ENCODE measurements around the gene NFKBIA. TPM values are rescaled to one million over a fixed set of nuclear protein-coding genes. Genes with fewer than 3 reads are reported as not detected.
A peak's percentile ranks its signal among the peaks of the same experiment; 100 is the strongest.

NFKBIA gene
- polyA plus RNA-seq, 1 experiment = 51.6 TPM

DNA sequence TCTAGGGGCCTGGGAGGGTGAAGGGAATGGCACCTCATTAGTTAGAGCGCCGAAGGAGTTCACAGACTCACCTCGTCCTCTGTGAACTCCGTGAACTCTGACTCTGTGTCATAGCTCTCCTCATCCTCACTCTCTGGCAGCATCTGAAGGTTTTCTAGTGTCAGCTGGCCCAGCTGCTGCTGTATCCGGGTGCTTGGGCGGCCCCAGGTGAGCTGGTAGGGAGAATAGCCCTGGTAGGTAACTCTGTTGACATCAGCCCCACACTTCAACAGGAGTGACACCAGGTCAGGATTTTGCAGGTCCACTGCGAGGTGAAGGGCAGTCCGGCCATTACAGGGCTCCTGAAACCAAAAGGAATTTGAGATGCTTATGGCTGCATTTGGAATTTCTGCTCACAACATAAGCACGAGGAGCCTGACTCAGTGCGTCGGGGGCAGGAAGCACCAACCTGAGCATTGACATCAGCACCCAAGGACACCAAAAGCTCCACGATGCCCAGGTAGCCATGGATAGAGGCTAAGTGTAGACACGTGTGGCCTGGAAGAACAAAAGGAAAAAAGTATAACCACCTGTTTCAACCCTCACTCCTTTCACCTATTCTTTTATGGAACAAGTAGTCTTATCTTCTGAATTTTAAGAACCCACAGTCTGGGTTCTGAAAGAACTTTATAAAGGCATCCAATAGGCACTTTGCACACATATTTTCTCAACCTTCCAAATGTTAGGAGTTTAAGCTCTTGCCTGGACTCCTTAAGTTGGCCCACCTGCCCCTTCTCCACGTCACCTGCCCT lies 2.0 kb downstream of the NFKBIA start:
- ChIA-PET CTCF (interaction anchor here (0.6 to 1.3 kb wide), 6 partner anchors 11 to 268 kb away, joined by 3 to 11 read pairs (median 3); no protein-coding TSS in a partner anchor), POLR2A (interaction anchor here (0.6 to 1.4 kb wide), 4 partner anchors 18 to 242 kb away, joined by 5 to 6 read pairs (median 6); no protein-coding TSS in a partner anchor)
- DNase-seq (ENCODE audit: low read depth, low spot score) = no peak
- no peaks in the 10 kb centered on the region for H3K27me3 ChIP-seq (ENCODE audit: control insufficient read depth, insufficient read depth, low read length)
- peak overlapping the region; percentile 94 for H3K4me3 ChIP-seq (ENCODE audit: low read depth, low read length)
- H3K9me3 ChIP-seq (ENCODE audit: control insufficient read depth, insufficient read depth, low read length) = no peaks in the 10 kb centered on the region; the same call in 1 of the 2 replicates
- peak overlapping the region; percentile 78 for H3K27ac ChIP-seq (ENCODE audit: low read depth, low read length)
- no peak for TF ChIP-seq CTCF (IDR thresholded peaks at IDR 0.05; ENCODE audit: low read depth, low read length)

DNA sequence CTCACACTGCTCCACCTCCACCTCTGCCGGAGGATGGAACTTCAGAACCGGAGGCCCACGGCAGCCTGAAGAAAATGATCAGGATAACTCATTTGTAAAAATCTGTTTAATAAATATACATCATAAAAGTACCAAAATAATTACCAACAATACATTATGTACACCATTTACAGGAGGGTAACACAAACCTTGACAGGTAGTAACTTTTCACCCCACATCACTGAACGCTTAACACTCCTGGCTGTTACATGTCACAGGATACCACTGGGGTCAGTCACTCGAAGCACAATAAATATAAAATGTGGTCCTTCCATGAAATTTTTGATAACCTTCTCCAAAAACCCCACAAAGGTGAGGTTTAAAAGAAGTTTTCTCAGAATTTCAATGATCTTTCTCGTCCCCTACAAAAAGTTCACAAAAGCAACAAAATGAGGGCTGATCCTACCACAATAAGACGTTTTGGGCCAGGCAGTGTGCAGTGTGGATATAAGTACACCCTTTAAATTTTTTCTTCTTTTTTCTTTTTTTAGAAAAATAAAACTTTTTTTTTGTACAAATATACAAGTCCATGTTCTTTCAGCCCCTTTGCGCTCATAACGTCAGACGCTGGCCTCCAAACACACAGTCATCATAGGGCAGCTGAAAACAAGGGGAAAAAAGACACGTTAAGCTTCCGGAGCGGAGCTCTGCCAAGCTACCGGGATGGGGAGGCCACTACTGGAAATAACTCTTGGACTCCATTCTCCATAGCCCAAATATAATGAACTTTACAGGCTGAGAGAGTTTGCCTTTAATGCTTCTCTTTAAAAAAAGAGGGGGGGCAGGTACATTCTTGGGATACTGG lies 2.9 kb downstream of the NFKBIA start:
- peak overlapping the region; percentile 94 for H3K4me3 ChIP-seq (ENCODE audit: low read depth, low read length)
- no peak for DNase-seq (ENCODE audit: low read depth, low spot score)
- CTCF ChIA-PET = interaction anchor here (0.6 to 1.3 kb wide), 6 partner anchors 20 to 269 kb away, joined by 3 to 11 read pairs (median 4); no protein-coding TSS in a partner anchor
- peak overlapping the region; percentile 78 for H3K27ac ChIP-seq (ENCODE audit: low read depth, low read length)
- POLR2A ChIA-PET = interaction anchor here (0.6 to 1.4 kb wide), 4 partner anchors 17 to 279 kb away, joined by 5 to 9 read pairs (median 6); partner anchors contain the start of gene PRORP
- no peaks in the 10 kb centered on the region for H3K27me3 ChIP-seq (ENCODE audit: control insufficient read depth, insufficient read depth, low read length)
- no peaks in the 10 kb centered on the region; the same call in 1 of the 2 replicates for H3K9me3 ChIP-seq (ENCODE audit: control insufficient read depth, insufficient read depth, low read length)
- no peak for TF ChIP-seq CTCF (IDR thresholded peaks at IDR 0.05; ENCODE audit: low read depth, low read length)

- Histone ChIP-seq H3K4me3 (ENCODE audit: low read depth, low read length) (peak overlapping the region; percentile 94), H3K9me3 (ENCODE audit: control insufficient read depth, insufficient read depth, low read length) (no peaks in the 10 kb centered on the region; the same call in 1 of the 2 replicates), H3K27ac (ENCODE audit: low read depth, low read length) (no peak overlapping the region), H3K27me3 (ENCODE audit: control insufficient read depth, insufficient read depth, low read length) (no peaks in the 10 kb centered on the region)
- POLR2A ChIA-PET = no interaction called here
- CTCF ChIA-PET = interaction anchor here (1.0 kb wide), 1 partner anchor 260 kb away, joined by 4 read pairs; no protein-coding TSS in a partner anchor
- DNase-seq (ENCODE audit: low read depth, low spot score) = no peak
- TF ChIP-seq CTCF (IDR thresholded peaks at IDR 0.05; ENCODE audit: low read depth, low read length) = no peak
Measured at GRCh38 chr14:35400648-35401421, 3.7 kb downstream of the NFKBIA start.

- ChIA-PET POLR2A (interaction anchor here (0.6 to 0.7 kb wide), 2 partner anchors 24 to 348 kb away, joined by 5 to 7 read pairs; no protein-coding TSS in a partner anchor), CTCF (interaction anchor here (1.0 kb wide), 1 partner anchor 184 kb away, joined by 3 read pairs; no protein-coding TSS in a partner anchor)
- no peaks in the 10 kb centered on the region for H3K27me3 ChIP-seq (ENCODE audit: control insufficient read depth, insufficient read depth, low read length)
- no peak overlapping the region for H3K4me3 ChIP-seq (ENCODE audit: low read depth, low read length)
- TF ChIP-seq CTCF (IDR thresholded peaks at IDR 0.05; ENCODE audit: low read depth, low read length) = no peak
- no peak for DNase-seq (ENCODE audit: low read depth, low spot score)
- peak overlapping the region; percentile 11 for H3K27ac ChIP-seq (ENCODE audit: low read depth, low read length)
- H3K9me3 ChIP-seq (ENCODE audit: control insufficient read depth, insufficient read depth, low read length) = no peaks in the 10 kb centered on the region; the same call in 1 of the 2 replicates
Measured at GRCh38 chr14:35399083-35399937, 5.2 kb downstream of the NFKBIA start.

Data from AG04450 (cell line).